A549 treated with AZD9567 at 1 μM for 4 hours (cell line): Measurements from ENCODE around the gene ATP6AP1. TPM values are rescaled to one million over a fixed set of nuclear protein-coding genes. Genes with fewer than 3 reads are reported as not detected.

Experiments
- total RNA-seq: library from RNA; stranded (reverse); fragments of 200-300 nt; extraction: Qiagen RNA extraction; gene quantifications from 5 replicates; pipeline ENCODE4 v1.2.3, GENCODE V29; 2022; ENCODE audit not compliant: insufficient read depth

Gene ATP6AP1, protein sequence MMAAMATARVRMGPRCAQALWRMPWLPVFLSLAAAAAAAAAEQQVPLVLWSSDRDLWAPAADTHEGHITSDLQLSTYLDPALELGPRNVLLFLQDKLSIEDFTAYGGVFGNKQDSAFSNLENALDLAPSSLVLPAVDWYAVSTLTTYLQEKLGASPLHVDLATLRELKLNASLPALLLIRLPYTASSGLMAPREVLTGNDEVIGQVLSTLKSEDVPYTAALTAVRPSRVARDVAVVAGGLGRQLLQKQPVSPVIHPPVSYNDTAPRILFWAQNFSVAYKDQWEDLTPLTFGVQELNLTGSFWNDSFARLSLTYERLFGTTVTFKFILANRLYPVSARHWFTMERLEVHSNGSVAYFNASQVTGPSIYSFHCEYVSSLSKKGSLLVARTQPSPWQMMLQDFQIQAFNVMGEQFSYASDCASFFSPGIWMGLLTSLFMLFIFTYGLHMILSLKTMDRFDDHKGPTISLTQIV
- total RNA-seq: 86.0 to 111 TPM (median 105 TPM) in 5 replicates

DNA sequence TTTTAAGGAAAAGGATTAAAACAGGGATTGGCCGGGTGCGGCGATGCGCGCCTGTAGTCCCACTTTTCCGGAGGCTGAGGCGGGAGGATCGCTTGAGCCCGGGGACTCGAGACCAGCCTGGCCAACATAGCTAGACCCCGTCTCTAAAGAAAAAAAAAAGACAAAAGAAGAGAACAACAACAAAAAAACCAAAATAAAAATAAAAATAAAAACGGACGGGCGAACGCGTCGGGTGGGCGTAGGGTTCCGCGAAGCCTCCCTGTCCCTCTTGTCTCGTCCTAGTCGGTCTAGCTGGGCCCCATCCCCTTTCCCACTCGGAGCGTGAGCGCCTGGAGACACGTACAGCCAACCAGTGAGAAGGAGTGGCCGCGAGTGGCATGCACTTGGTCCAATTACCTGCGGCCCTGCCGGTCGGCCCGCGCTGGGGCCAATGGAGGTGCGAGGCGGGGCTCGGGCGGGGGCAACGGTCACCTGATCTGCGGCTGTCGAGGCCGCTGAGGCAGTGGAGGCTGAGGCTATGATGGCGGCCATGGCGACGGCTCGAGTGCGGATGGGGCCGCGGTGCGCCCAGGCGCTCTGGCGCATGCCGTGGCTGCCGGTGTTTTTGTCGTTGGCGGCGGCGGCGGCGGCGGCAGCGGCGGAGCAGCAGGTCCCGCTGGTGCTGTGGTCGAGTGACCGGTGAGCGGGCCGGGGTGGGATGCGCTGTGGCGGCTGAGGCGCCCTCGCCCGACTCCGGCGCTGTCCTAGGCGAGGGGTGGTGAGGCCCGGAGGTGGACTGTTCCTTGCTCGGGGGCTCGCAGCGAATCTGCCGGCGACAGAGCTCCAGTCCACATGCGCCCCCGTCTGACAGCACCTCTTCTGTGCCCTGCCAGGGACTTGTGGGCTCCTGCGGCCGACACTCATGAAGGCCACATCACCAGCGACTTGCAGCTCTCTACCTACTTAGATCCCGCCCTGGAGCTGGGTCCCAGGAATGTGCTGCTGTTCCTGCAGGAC, at the start of gene ATP6AP1:
ATP6AP1 (plus strand) TSS at position 502 of the 996 bp plus-strand sequence; CDS start at position 518, 16 bp downstream.

DNA sequence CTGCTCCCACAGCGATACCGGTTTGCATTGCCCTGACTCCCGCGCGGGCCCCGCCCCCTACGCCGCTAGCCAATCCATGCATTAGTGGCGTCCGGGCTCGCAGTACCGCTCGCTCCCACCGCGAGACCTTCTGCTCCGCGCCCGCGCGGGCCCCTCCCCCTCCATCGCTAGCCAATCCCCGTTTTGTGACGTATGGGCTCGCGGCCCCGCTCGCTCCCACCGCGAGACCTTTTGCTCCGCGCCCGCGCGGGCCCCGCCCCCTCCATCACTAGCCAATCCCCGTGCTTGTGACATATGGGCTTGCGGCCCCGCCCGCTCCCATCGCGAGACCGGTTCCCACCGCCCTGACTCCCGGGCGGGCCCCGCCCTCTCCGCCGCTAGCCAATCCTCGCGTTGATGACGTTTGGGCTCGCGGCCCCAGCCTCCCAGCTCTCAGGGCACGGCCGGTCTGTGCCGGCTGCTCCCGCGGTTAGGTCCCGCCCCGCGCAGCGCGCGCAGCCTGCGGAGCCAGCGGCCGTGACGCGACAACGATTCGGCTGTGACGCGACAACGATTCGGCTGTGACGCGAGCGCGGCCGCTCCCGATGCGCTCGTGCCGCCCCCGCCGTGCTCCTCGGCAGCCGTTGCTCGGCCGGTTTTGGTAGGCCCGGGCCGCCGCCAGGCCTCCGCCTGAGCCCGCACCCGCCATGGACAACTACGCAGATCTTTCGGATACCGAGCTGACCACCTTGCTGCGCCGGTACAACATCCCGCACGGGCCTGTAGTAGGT, 49.5 kb upstream of the ATP6AP1 start, which contains the start of gene EMD:
EMD (plus strand) TSS at position 497 of the 770 bp plus-strand sequence; CDS start at position 687, 190 bp downstream.

DNA sequence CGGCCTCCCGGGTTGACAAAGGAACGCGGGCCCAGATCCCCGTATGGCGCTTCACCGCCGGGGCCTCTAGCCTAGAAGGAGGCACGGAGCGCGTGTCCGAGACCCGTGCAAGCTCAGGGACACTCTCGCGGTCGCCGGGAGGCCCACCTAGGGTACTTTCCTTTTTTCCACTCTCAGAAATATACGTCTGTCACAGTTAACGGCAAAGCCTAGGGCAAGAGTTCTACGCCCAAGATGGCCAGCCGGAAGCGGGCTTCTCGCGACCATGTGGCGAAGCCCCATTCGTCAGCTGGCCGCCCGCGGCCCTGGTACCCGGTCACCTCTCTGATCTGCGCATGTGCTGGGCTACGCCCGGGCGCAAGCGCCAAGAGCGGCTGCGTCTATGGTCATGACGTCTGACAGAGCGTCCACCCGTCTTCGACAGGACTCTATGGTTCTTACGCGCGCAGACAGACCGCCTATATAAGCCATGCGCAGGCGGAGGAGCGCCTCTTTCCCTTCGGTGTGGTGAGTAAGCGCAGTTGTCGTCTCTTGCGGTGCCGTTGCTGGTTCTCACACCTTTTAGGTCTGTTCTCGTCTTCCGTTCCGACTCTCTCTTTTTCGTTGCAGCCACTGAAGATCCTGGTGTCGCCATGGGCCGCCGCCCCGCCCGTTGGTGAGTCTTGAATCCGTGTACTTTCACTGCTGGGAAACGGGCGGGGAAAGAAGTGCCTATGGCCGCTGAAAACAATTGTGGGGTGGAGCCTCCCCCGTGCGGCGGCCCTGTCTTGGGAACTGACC, 30.4 kb upstream of the ATP6AP1 start, which contains the start of gene RPL10:
RPL10 (plus strand) TSS at position 490 of the 780 bp plus-strand sequence; CDS start at position 633, 143 bp downstream.

DNA sequence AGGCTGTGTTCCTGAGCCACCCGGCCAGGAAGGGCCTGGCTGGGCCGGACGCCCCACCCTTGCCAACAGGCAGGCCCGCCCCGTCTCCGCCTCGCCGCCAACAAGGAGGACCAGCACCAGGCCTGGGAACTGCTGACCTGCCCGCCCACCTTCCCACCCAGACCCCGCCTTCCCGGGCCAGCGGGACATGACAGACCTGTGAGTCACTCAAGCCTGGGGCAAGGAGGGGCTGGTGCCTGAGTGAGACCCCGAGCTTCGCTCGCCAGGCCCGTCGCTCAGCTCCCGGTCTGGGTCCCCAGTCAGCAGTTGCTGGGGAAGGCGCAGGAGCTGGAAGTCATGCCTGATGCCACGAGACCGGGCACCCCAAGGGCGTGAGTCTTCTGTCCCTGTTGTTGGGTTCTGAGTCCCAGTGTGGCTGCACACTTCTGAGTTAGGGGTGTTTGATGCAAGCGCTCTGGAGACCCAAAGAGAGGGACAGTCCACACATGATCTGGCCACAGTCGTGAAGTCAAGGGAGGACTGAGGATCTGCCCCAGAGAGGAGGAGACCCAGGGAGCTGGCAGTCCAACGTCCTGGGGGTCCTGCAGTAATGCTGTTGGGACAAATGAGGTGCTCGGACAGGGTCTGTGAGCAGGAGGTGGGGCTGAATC, 19.1 kb upstream of the ATP6AP1 start, which contains the start of gene DNASE1L1:
DNASE1L1 (minus strand) TSS at position 33 of the 650 bp plus-strand sequence. CDS start 3,686 bp downstream, outside the sequence.

DNA sequence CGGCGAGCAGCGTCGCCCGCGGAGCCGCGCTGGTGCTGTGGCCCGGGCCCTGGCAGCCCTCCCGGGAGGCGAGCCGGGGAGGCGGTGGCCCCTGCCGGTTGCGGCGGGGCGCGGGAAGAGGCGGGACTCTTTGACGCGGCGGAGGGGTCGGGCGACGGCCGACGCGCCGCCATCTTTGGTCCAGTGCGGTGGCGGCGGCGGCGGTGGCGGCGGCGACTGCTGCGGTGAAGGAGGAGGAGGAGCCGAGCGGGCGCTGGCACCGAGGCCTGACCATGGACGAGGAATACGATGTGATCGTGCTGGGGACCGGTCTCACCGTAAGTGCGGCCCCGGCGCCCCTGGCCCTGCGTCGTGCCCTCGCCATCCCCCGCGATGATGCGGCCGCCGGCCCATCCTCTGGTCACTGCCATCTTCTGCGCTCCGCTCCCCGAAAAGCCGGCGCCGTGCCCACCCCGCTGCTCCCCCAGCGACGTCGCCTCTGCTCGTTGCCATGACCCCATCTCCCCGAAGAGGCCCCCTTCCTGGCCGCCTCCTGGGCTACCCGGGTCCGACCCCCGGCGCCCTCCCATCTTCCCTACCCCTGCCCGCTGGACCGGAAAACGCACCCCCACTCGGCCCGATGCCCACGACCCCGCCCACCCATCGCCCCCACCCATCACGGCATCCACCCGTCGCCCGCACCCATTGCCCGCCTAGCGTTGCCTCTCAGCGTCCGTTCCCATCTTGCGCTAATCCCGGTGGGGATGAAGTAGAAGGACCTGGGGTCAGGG, 8.7 kb downstream of the ATP6AP1 start, which contains the start of gene GDI1:
GDI1 (plus strand) TSS at position 172 of the 770 bp plus-strand sequence; CDS start at position 273, 101 bp downstream.

DNA sequence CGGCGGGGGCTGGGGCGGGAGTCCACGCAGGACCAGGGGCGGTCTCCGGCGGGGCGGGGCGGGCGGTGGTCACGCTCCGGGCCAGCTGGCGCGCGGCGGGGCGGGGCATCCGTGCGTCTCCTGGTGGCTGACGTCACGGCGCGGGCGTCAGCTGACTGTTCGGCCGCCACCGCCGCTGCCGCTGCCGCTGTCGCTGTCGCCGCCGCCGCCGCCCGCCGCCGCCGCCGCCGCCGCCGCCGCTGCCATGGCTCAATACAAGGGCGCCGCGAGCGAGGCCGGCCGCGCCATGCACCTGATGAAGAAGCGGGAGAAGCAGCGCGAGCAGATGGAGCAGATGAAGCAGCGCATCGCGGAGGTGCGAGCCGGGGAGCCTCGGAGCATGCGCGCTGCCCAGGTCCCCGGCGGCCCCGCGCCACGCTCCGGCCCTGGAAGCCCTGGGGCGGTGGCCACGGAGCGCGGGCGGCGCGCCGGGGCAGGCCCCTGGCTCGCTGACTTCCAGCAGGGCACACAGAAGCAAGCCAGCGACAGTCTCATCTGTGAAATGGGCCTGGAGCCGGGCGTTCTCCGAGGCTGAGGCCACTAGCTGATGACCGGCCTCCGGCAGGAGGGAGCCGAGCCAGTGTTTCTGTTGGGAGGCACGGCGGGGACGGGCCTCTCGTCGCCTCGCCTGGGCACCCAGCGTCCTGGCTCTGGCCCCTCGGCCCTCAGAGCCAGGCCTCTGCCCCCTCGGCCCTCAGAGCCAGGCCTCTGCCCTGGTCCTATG, 15.7 kb downstream of the ATP6AP1 start, which contains the start of gene FAM50A:
FAM50A (plus strand) TSS at position 150 of the 763 bp plus-strand sequence; CDS start at position 245, 95 bp downstream.

DNA sequence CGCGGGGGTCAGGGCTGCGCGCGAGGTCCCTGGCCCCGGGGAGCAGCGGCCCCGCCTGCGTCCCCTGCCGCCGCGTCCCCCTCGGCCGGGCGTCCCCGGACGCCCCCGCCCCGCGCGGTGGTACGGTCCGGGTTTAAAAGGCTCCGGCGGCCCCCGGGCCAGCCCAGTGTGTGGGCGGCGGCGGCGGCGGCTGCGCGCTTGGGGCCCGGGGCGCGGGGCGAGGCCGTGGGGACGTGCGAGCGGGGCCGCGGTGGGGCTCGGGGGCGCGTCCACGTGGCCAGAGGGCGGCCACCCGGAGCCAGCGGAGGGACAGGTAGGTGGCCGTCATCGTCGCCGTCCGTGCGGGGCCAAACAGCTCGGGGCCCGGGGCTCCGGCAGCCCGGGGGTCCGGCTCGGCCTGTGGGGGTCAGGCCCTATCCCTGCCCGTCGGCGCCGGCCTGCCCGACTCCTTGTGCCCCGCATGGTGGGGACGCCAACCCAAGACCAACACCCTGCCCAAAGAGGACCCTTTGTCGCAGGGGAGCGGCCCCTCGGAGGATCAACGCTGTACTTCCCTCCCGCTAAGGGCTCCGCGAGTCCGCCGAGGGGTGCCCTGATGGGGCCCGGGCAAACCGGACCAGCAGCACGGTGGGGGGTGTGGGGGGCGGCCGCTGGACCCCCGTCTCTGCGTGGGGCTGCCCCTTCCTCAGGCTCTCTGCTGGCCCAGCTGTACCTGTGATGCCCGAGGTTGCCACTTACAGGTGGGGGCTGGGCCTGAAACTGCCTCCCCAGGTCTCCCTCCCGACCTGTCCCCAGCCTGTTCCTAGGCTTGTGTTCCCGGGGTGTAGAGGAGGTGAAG, 29.9 kb downstream of the ATP6AP1 start, which contains the start of gene PLXNA3:
PLXNA3 (plus strand) TSS at position 166 of the 838 bp plus-strand sequence. CDS start 1,903 bp downstream, outside the sequence.

DNA sequence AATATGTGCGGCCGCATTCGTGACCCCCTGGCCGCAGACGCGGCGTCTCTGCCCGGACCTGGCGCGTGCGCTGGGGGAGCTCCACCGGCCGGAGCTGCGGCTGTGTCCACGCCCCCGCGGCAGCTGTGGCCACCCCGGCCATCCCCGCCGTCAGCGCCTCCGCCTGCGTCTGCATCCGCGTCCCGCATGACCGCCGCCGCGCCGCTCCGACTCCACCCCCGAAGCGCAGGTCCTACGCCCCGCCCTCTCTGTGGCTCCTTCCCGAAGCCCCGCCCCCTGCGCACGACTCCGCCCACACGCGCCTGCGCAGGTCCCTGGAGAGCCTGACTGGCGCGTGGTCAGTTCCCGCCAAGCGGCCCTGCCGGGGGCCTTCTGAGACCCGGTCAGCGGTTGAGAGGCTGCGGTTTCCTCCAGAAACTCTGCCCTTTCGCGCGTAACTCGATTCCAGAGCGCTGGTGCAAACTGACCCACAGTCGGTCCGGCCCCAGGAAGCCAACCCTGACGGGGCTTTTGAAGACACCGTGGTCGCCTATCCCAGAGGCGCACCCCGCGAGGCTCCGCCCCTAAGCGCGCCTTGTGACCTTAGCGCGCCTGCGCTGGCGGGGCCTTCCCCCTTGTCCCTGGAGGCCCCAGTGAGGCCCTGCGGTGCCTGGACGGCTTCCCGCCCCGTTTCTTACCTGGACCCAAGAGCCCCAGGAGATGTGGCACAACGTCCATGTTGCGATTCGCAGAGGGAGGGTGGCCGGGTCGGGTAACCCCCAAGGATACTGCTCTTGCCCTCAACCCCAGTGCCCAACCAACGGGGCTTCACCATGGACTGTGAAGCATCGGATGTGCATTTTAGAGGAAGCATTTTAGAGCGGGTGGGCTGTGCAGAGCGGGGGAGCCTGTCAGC, 50.5 kb downstream of the ATP6AP1 start, which contains the start of gene LAGE3:
LAGE3 (minus strand) TSS at position 554 of the 895 bp plus-strand sequence; CDS start at position 188, 366 bp downstream.

Other genes starting within 250 kb of the ATP6AP1 start
- gene OPN1MW, start 246.1 kb upstream of the ATP6AP1 start, total RNA-seq: not detected in 5 replicates
- gene OPN1MW2, start 208.9 kb upstream of the ATP6AP1 start, total RNA-seq: not detected in 5 replicates
- not detected in 5 replicates for gene OPN1MW3, start 171.1 kb upstream of the ATP6AP1 start, total RNA-seq
- gene TEX28, start 133.6 kb upstream of the ATP6AP1 start, total RNA-seq: not detected in 5 replicates
- 0.03 to 0.06 TPM in 2 of 5 replicates, not detected in the others for gene TKTL1, start 132.9 kb upstream of the ATP6AP1 start, total RNA-seq
- 1,398 to 1,786 TPM (median 1,537 TPM) in 5 replicates for gene FLNA, start 54.0 kb upstream of the ATP6AP1 start, total RNA-seq
- 139 to 167 TPM (median 160 TPM) in 5 replicates for gene EMD, start 49.4 kb upstream of the ATP6AP1 start, total RNA-seq
- 5,537 to 5,934 TPM (median 5,663 TPM) in 5 replicates for gene RPL10, start 30.3 kb upstream of the ATP6AP1 start, total RNA-seq
- 28.0 to 33.0 TPM (median 30.2 TPM) in 5 replicates for gene DNASE1L1, start 19.4 kb upstream of the ATP6AP1 start, total RNA-seq
- gene TAFAZZIN, start 17.1 kb upstream of the ATP6AP1 start, total RNA-seq: 20.0 to 39.1 TPM (median 37.4 TPM) in 5 replicates
- gene GDI1, start 8.5 kb downstream of the ATP6AP1 start, total RNA-seq: 99.0 to 111 TPM (median 108 TPM) in 5 replicates
- gene FAM50A, start 15.5 kb downstream of the ATP6AP1 start, total RNA-seq: 87.7 to 122 TPM (median 113 TPM) in 5 replicates
- 14.0 to 24.4 TPM (median 20.9 TPM) in 5 replicates for gene PLXNA3, start 29.6 kb downstream of the ATP6AP1 start, total RNA-seq
- gene LAGE3, start 50.6 kb downstream of the ATP6AP1 start, total RNA-seq: 47.4 to 71.3 TPM (median 68.7 TPM) in 5 replicates
- 62.5 to 67.8 TPM (median 64.3 TPM) in 5 replicates for gene UBL4A, start 57.9 kb downstream of the ATP6AP1 start, total RNA-seq
- gene SLC10A3, start 62.0 kb downstream of the ATP6AP1 start, total RNA-seq: 43.3 to 46.5 TPM (median 44.4 TPM) in 5 replicates
- gene FAM3A, start 87.6 kb downstream of the ATP6AP1 start, total RNA-seq: 40.7 to 46.1 TPM (median 45.3 TPM) in 5 replicates
- gene G6PD, start 118.2 kb downstream of the ATP6AP1 start, total RNA-seq: 1,265 to 1,646 TPM (median 1,455 TPM) in 5 replicates
- 33.2 to 47.2 TPM (median 44.4 TPM) in 5 replicates for gene IKBKG, start 118.9 kb downstream of the ATP6AP1 start, total RNA-seq
- gene CTAG1A, start 156.5 kb downstream of the ATP6AP1 start, total RNA-seq: 0.10 TPM in 1 of 5 replicates, not detected in the others
- not detected in 5 replicates for gene CTAG1B, start 190.6 kb downstream of the ATP6AP1 start, total RNA-seq
- not detected in 5 replicates for gene CTAG2, start 224.9 kb downstream of the ATP6AP1 start, total RNA-seq